Measurements from ENCODE around the gene SULT1C2. TPM values are rescaled to one million over a fixed set of nuclear protein-coding genes. Genes with fewer than 3 reads are reported as not detected.

Gene SULT1C2
- total RNA-seq, 1 donor from 2014 or later, result 1.2 TPM

DNA sequence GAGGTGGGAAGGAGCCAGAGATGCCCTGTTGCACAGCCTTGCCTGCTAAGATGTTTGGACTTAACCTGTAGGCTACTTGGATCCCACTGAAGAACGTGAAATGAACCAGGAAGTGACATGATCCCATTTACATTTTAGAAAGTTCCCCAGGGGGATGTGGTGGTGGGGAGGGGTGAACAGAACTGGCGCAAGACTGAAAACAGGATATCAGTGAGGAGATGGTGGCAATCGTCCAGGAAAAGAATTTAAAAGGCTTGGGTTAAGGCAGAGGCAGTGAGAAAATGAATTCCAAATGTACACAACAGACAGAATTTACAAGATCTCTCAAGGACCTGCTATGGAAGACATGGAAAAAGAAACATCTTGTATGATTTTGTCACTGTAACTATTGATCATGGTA lies 42.3 kb downstream of the SULT1C2 start:
- intact Hi-C loops (cut with DNase I), result no loop called here

DNA sequence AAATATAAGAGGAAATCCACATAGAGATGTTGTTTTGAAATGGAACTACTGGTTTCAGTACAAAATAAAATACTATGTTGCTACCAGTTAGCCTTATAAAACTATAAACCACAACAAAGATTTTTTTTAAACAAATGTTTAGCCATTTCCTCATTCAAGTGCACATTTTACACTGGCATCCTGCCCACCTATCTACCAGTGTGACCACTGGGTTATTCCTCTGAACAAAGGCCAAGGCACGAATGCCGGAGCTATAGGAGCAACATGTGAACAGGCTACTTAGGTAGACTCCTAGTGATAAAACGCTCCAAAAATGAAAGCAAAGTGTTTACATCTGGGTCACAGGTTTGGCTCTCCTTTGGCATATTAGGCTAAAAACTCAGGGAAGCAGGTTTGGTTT lies 57.3 kb downstream of the SULT1C2 start:
- Histone ChIP-seq H3K36me3 (no peaks in the 10 kb centered on the region), H3K27ac (no peak overlapping the region), H3K9me3 (no peaks in the 10 kb centered on the region), H3K4me3 (no peak overlapping the region), H3K27me3 (ENCODE audit: low read depth) (no peaks in the 10 kb centered on the region), H3K4me1 (no peaks in the 10 kb centered on the region)
- intact Hi-C loops (cut with DNase I), result no loop called here
- ATAC-seq, result no peak
- no peak for DNase-seq
- TF ChIP-seq, protein P1, sequence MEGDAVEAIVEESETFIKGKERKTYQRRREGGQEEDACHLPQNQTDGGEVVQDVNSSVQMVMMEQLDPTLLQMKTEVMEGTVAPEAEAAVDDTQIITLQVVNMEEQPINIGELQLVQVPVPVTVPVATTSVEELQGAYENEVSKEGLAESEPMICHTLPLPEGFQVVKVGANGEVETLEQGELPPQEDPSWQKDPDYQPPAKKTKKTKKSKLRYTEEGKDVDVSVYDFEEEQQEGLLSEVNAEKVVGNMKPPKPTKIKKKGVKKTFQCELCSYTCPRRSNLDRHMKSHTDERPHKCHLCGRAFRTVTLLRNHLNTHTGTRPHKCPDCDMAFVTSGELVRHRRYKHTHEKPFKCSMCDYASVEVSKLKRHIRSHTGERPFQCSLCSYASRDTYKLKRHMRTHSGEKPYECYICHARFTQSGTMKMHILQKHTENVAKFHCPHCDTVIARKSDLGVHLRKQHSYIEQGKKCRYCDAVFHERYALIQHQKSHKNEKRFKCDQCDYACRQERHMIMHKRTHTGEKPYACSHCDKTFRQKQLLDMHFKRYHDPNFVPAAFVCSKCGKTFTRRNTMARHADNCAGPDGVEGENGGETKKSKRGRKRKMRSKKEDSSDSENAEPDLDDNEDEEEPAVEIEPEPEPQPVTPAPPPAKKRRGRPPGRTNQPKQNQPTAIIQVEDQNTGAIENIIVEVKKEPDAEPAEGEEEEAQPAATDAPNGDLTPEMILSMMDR (IDR thresholded peaks at IDR 0.05), result no peak

More for the DNA sequence above, 42.3 kb downstream of the SULT1C2 start:
- DNase-seq, result no peak
- Histone ChIP-seq H3K9me3 (no peaks in the 10 kb centered on the region), H3K27me3 (ENCODE audit: low read depth) (no peaks in the 10 kb centered on the region), H3K27ac (no peak overlapping the region), H3K4me3 (no peak overlapping the region), H3K36me3 (no peaks in the 10 kb centered on the region), H3K4me1 (no peaks in the 10 kb centered on the region)
- ATAC-seq, result no peak
- TF ChIP-seq, protein P1 (IDR thresholded peaks at IDR 0.05), result no peak

DNA sequence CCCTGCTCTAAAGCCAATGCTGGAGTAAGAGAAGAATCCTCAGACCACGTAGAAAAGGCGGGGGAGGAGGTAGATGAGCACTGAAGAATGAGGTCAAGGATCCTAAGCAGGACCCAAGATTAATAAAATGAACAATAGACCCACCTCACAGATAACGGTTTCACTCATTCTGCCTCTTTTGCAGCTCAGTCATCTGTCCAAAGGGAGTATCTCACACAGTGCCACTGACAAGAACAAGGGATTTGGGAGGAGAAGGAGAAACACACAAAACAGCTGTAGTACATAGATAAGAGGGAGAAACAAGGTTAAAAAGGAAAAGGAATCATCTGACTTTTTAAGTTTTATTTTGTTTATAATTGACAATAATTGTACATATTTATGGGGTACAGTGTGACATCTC lies 58.1 kb downstream of the SULT1C2 start:
- Histone ChIP-seq H3K27ac (no peak overlapping the region), H3K27me3 (ENCODE audit: low read depth) (no peaks in the 10 kb centered on the region), H3K9me3 (no peaks in the 10 kb centered on the region), H3K36me3 (no peaks in the 10 kb centered on the region), H3K4me1 (no peaks in the 10 kb centered on the region), H3K4me3 (no peak overlapping the region)
- no peak for DNase-seq
- intact Hi-C loops (cut with DNase I), result no loop called here
- no peak for ATAC-seq
- TF ChIP-seq, protein P1 (IDR thresholded peaks at IDR 0.05), result no peak

DNA sequence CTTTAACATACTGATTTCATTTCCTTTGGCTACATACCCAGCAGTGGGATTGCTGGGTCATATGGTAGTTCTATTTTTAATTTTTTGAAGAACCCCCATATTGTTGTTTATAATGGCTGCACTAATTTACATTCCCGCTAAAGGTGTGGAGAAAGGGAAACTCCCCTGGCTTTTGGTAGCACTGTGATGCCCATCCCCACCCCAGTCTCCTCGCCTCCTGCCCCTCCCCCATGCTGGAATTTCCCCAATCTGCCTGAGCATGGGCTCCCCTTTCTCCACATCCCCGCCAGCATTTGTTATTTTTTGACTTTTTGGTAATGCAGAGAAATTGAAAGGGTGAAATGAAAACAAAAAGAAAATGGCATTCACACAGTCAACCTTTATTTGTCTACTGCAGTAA lies 59.1 kb downstream of the SULT1C2 start:
- Histone ChIP-seq H3K27ac (no peak overlapping the region), H3K9me3 (no peaks in the 10 kb centered on the region), H3K36me3 (no peaks in the 10 kb centered on the region), H3K4me3 (no peak overlapping the region), H3K27me3 (ENCODE audit: low read depth) (no peaks in the 10 kb centered on the region), H3K4me1 (no peaks in the 10 kb centered on the region)
- TF ChIP-seq, protein P1 (IDR thresholded peaks at IDR 0.05), result no peak
- intact Hi-C loops (cut with DNase I), result no loop called here
- ATAC-seq (no peak), DNase-seq (no peak)

DNA sequence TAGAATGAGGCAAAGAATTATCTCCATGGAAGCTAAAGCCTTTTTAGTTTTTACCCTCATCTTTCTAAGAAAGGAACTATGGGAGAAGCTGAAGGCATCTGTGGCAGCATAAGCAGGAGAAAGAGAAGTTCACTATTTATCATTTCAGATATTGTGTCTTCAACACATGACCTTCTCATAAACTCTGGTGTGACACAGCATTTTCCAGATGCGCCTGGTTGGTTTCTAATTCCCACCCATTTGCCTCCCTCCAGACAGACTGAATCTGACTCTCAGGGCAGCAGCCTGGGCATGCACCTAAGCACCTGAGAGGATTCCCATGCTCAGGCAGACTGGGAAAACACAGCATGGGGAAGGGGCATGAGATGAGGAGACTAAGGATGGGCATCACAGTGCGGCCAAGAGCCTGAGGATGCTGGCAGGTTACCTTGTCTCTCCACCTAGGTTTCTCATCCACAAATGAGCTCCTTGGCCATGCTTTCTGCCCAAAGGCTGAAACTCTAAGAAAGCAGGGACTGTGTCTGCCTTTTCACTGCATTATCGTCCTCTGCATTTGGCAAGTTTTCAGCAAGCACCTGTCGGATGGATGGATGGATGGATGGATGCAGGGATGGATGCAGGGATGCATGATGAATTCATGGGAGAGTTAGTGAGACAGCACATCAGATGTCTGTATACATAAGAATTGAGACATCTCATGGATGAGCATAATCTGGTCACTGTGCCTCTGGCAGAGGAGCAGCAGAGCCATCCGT lies 60.3 kb downstream of the SULT1C2 start:
- DNase-seq (no peak), ATAC-seq (no peak)
- H3K27ac ChIP-seq, result no peak overlapping the region
- no peak overlapping the region for H3K4me3 ChIP-seq
- intact Hi-C loops (cut with DNase I), result no loop called here
- H3K4me1 ChIP-seq, result no peaks in the 10 kb centered on the region
- TF ChIP-seq, protein P1 (IDR thresholded peaks at IDR 0.05), result no peak
- no peaks in the 10 kb centered on the region for H3K9me3 ChIP-seq
- H3K36me3 ChIP-seq, result no peaks in the 10 kb centered on the region
- H3K27me3 ChIP-seq (ENCODE audit: low read depth), result no peaks in the 10 kb centered on the region
